Thoracic aorta (tissue), 2 donors: ENCODE results near the gene CAMKMT. TPM values are rescaled to one million over a fixed set of nuclear protein-coding genes. Genes with fewer than 3 reads are reported as not detected.

ENCODE experiments used
- ATAC-seq: fragments of 150-250 bp; one replicate; pipeline ENCODE4 v1.8.0; 2017; ENCODE audit warnings: low read depth; ENCODE audit not compliant: insufficient number of reproducible peaks, low FRiP score
- DNase-seq: peaks from one replicate; pipeline ENCODE4 v3.0.0-alpha.2; 2020; ENCODE audit warnings: low spot score
- H3K27ac ChIP-seq, 2 donors: fragments of 200-600 bp; sonication (generic); 1 replicate in 1 of 2; 2 replicates in 1 of 2; pipeline ENCODE4 v1.5.1; 2016; ENCODE audit warnings: mild to moderate bottlenecking in 2 of 2, moderate library complexity in 2 of 2
- H3K27me3 ChIP-seq: fragments of 200-600 bp; sonication (generic); replicated peaks from 2 replicates; pipeline ENCODE4 v1.6.0; 2016; ENCODE audit warnings: mild to moderate bottlenecking; ENCODE audit not compliant: insufficient read depth
- H3K36me3 ChIP-seq: fragments of 200-600 bp; sonication (generic); one replicate; pipeline ENCODE4 v1.5.1; 2016
- H3K4me1 ChIP-seq, 2 donors: fragments of 200-600 bp; sonication (generic); 1 replicate in 1 of 2; 2 replicates in 1 of 2; pipeline versions ENCODE4 v1.5.1 to v1.6.0; 2016; ENCODE audit warnings: low read depth in 2 of 2, mild to moderate bottlenecking in 1 of 2; ENCODE audit not compliant: control insufficient read depth in 1 of 2
- H3K4me3 ChIP-seq: fragments of 200-600 bp; sonication (generic); 2 replicates; pipeline ENCODE4 v1.5.1; 2016; ENCODE audit warnings: mild to moderate bottlenecking
- H3K9me3 ChIP-seq: fragments of 200-600 bp; sonication (generic); 2 replicates; pipeline ENCODE4 v1.5.1; 2016
- total RNA-seq, 2 donors: library from RNA; depleted of rRNA; stranded (reverse); fragments of >200 nt; gene quantifications; one replicate each; pipeline versions ENCODE4 v1.1.0 to v1.2.3, GENCODE V29; 2016
- TF ChIP-seq, protein P1 (sequence below): fragments of 200-600 bp; sonication (generic); IDR thresholded peaks from one replicate; pipeline ENCODE4 v1.5.1; 2019; ENCODE audit warnings: antibody characterized with exemption

The CAMKMT gene
- total RNA-seq, 2 donors from 2014 or later: 4.7 to 11.6 TPM

DNA sequence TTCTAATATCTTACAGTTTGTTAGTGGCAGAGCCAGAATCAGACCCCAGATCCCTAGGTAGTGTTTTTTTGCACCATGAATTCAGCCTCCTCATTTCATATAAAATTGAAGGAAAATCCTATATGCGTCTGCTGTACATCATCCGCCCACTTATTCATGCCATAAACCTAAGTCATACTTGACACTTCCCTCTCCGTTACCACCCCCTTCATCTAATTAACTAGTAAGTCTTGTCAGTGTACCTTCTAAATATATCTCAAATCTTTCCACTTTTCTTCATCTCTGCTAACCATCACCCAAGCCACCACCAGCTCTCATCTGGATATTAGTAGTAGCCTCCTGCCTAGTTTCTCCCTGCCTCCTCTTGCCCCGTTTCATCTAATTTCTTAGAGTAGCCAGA, 331.1 kb downstream of the CAMKMT start:
- Histone ChIP-seq H3K4me3 (no peak overlapping the region), H3K27ac (no peak overlapping the region), H3K9me3 (no peaks in the 10 kb centered on the region), H3K36me3 (no peaks in the 10 kb centered on the region), H3K27me3 (no peaks in the 10 kb centered on the region), H3K4me1 (no peaks in the 10 kb centered on the region)
- TF ChIP-seq, protein P1, sequence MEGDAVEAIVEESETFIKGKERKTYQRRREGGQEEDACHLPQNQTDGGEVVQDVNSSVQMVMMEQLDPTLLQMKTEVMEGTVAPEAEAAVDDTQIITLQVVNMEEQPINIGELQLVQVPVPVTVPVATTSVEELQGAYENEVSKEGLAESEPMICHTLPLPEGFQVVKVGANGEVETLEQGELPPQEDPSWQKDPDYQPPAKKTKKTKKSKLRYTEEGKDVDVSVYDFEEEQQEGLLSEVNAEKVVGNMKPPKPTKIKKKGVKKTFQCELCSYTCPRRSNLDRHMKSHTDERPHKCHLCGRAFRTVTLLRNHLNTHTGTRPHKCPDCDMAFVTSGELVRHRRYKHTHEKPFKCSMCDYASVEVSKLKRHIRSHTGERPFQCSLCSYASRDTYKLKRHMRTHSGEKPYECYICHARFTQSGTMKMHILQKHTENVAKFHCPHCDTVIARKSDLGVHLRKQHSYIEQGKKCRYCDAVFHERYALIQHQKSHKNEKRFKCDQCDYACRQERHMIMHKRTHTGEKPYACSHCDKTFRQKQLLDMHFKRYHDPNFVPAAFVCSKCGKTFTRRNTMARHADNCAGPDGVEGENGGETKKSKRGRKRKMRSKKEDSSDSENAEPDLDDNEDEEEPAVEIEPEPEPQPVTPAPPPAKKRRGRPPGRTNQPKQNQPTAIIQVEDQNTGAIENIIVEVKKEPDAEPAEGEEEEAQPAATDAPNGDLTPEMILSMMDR: no peak
- no peak for DNase-seq
- ATAC-seq: no peak

DNA sequence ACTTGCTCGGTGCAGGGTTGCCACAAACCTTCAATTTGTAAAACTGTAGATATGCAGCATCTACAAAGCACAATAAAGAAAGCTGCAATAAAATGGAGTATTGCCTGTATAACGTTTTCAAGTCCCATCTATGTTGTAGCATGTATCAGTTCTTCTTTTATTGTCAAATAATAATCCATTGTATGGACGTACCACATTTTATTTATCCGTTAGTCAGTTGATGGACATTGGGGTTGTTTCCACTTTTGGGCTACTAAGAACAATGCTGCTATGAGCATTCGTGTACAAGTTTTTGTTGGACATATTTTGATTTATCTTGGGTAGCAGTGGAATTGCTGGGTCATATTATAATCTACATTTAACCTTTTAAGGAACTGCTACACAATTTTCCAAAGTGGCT, 339.1 kb downstream of the CAMKMT start:
- Histone ChIP-seq H3K4me3 (no peak overlapping the region), H3K9me3 (no peaks in the 10 kb centered on the region), H3K27ac (no peak overlapping the region), H3K36me3 (no peaks in the 10 kb centered on the region), H3K27me3 (no peaks in the 10 kb centered on the region), H3K4me1 (no peaks in the 10 kb centered on the region)
- TF ChIP-seq, protein P1: no peak
- no peak for DNase-seq
- ATAC-seq: no peak

DNA sequence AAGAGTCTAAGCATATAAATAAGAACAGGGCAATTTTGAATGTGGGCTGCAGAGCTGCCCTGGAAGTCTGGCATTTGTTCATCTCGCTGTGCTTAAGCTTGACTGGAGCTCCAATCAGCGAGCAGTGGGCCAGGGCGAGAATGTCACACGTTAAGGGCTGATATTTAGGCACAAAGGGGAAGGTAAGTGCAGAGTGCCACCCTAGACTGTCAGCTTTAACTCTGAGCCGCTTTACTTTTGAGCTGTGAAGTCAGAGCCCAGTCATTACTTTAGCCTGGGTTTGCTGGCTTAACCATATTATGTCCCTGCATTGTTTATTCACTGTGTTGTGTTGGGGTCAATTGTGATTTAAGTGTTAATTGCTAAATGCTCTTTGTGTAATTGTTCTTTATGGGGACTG, 343.6 kb downstream of the CAMKMT start:
- ATAC-seq: no peak

DNA sequence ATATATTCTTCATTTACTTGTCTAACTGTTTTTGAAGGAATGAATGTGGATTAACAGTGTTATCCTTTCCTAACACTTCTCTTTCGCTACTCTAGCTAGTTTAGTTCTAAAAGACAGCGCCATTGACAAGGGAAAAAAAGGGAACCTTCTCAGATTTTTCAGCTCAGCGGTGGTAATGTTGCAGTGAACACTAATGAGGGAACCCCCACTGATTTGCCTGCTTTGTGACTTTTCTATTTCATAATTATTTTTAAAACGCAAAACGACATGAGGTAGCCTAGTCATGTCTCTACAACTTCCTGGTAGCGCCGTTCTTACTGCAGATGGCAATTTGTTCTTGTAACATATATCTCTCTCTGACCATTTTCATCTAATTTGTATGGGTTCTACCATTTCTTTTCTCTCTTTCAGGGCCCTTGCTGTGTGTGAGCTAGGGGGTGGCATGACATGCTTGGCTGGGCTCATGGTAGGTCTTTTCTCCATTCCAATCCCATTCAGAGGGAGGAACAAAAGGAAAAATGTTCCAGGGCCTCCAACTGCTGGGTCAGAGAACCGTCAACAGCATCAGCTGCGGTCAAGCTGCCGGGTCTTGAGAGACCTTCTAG, 344.2 kb downstream of the CAMKMT start:
- DNase-seq: no peak
- Histone ChIP-seq H3K9me3 (no peaks in the 10 kb centered on the region), H3K4me3 (no peak overlapping the region), H3K36me3 (no peaks in the 10 kb centered on the region), H3K4me1 (no peaks in the 10 kb centered on the region), H3K27ac (no peak overlapping the region), H3K27me3 (no peaks in the 10 kb centered on the region)
- no peak for ATAC-seq
- TF ChIP-seq, protein P1: no peak

More for the DNA sequence above, 343.6 kb downstream of the CAMKMT start:
- H3K4me3 ChIP-seq: no peak overlapping the region
- no peaks in the 10 kb centered on the region for H3K9me3 ChIP-seq
- H3K4me1 ChIP-seq: no peaks in the 10 kb centered on the region
- TF ChIP-seq, protein P1: no peak
- H3K36me3 ChIP-seq: no peaks in the 10 kb centered on the region
- no peak for DNase-seq
- H3K27ac ChIP-seq: no peak overlapping the region
- H3K27me3 ChIP-seq: no peaks in the 10 kb centered on the region

DNA sequence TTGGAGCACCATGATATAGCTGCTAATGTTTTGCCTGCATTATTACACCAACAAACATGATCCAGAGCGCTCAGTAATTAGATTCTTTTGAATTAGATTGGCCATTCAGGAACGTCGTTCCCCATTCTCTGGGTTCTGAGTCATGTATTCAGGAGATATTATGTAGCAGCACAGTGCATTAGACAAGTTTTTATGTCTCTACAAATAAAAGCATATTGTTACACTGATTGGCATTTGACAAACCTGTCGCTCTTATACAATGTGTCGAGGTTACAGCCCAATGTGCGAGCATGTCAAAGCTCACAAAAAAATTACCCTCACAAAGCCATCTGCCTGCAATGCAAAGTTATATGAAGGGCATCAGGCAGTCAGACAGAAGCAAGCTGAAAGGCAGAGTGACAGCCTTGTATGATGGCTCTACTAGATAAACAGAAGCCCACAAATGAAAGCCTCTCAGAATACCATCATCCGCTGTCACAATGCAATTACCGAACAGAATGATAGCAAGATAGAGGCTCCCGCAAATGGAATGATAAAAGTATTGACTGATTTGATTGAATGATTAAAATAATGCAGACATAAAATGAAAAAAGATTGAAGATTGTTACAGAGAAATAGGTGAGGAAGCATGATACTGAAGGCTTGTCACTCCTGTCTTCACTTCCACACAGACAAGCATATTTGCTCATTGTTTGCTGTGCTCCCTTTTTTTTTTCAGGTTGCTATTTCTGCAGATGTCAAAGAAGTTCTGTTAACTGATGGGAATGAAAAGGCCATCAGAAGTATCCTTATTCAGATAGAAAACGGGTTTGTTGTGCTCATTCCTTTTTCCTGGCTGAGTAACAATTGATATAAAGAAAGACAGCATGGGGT, 345.2 kb downstream of the CAMKMT start:
- Histone ChIP-seq H3K4me1 (no peaks in the 10 kb centered on the region), H3K4me3 (no peak overlapping the region), H3K27ac (no peak overlapping the region), H3K27me3 (no peaks in the 10 kb centered on the region), H3K36me3 (no peaks in the 10 kb centered on the region), H3K9me3 (no peaks in the 10 kb centered on the region)
- DNase-seq: no peak
- no peak for ATAC-seq
- TF ChIP-seq, protein P1: no peak
